ENCODE results near the gene RAB11FIP5.
A peak's percentile ranks its signal among the peaks of the same experiment; 100 is the strongest.

RAB11FIP5 gene

DNA sequence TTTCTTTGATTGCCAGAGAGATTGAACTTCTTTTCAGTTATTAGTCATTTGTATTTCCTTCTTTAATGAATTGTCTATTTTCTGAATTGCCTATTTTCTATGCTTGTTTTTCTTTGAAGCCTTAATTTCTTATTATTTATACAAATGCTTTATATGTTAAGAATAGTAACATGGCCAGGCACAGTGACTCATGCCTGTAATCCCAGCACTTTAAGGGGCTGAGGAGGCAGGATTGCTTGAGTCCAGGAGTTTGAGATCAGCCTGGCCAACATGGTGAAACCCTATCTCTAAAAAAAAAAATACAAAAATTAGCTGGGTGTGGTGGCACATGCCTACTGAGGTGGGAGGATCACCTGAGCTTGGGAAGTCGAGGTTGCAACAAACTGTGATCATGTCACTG, 4.7 kb upstream of the RAB11FIP5 start:
- H3K4me3 ChIP-seq (ENCODE audit: low read length): no peak overlapping the region
- no peak for TF ChIP-seq CTCF (IDR thresholded peaks at IDR 0.05; ENCODE audit: insufficient read depth, low read depth, low read length, missing control alignments)
- no peak for DNase-seq (ENCODE audit: low read depth)

- TF ChIP-seq CTCF (IDR thresholded peaks at IDR 0.05; ENCODE audit: insufficient read depth, low read depth, low read length, missing control alignments): no peak
- H3K4me3 ChIP-seq (ENCODE audit: low read length): no peak overlapping the region
- no peak for DNase-seq (ENCODE audit: low read depth)
Observed at GRCh38 chr2:73116182-73116960, 3.6 kb upstream of the RAB11FIP5 start.

GRCh38 chr2:73114273-73114867, 1.6 kb upstream of the RAB11FIP5 start:
- no peak for DNase-seq (ENCODE audit: low read depth)
- TF ChIP-seq CTCF (IDR thresholded peaks at IDR 0.05; ENCODE audit: insufficient read depth, low read depth, low read length, missing control alignments): no peak

DNA sequence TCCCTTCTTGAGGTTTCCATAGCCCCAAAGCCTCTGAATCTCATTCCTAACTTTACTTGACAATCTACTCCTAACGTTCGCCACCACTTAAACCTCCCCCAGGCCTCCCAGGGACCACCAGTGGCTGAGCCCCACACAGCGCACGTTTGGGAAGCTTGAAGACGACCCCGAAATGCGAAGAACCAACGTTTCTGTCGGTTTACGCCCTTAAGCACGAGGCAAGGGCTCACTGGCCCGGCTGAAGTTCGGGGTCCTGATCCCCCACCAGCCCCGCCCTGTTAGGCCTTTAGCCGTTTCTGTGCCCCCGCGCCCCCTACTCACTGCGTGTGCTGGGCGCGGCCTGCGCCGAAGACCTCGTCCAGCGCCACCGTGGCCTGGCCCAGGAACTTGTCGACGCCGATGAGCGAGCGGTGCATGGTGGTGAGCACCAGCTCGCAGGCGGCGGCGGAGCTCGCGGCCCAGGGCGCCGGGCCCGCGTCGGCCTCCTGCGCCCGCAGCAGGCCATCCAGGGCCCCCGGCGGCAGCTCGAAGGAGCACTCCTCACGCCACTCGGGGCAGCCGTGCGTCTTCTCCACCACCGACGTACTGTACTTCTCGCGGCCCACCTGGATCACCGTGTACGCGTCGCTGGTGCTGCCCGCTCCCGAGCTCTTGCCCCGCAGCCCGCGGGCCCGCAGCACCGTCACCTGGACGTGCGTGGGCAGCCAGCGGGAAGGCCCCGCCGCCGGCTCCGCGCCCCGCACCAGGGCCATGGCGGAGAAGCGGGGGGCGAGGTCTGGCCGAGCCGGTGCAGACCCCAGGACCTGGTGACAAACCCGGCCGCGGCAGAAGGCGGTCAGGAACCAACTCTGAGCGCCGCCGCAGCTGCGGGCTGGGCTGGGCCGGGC, 479 bp downstream of the RAB11FIP5 start:
- peak overlapping the region; percentile 83 for H3K4me3 ChIP-seq (ENCODE audit: low read length)
- DNase-seq (ENCODE audit: low read depth): peak; percentile 49
- TF ChIP-seq CTCF (IDR thresholded peaks at IDR 0.05; ENCODE audit: insufficient read depth, low read depth, low read length, missing control alignments): no peak

More at GRCh38 chr2:73114273-73114867, 1.6 kb upstream of the RAB11FIP5 start:
- H3K4me3 ChIP-seq (ENCODE audit: low read length): no peak overlapping the region

GRCh38 chr2:73111073-73112025, 1.4 kb downstream of the RAB11FIP5 start:
- peak overlapping the region; percentile 83 for H3K4me3 ChIP-seq (ENCODE audit: low read length)
- TF ChIP-seq CTCF (IDR thresholded peaks at IDR 0.05; ENCODE audit: insufficient read depth, low read depth, low read length, missing control alignments): peak; percentile 9
- peak; percentile 69 for DNase-seq (ENCODE audit: low read depth)
